Measurements from ENCODE around the gene LINGO4.

LINGO4 gene

DNA sequence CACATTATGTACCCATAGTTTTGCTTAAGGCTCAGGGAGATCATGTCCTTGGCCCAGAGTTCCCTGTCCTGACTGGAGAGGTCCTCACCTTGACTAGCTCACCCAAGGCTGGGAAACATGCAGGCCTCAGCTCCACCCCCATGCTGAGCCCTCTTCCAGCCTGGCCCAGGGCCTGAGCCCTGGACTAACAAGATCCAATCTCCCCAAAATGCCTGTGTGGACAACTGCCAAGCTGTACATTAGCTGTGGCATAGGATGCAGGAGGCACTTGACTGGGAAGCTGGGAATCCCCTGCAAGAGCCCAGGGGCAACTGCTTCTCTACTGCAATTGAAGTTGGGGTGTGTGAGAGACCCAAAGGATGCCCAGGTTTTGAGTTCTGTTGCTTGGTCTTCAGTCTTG, 2.1 kb downstream of the LINGO4 start:
- Histone ChIP-seq H2AFZ (ENCODE audit: low read depth) (no peak overlapping the region), H4K20me1 (ENCODE audit: insufficient read depth) (no peaks in the 10 kb centered on the region), H3K79me2 (ENCODE audit: insufficient read depth, low read depth) (no peaks in the 10 kb centered on the region), H3K27me3 (ENCODE audit: insufficient read depth, low read depth) (peaks cover 30% of the 10 kb centered on the region; the same call in 1 of the 2 replicates), H3K27ac (no peak overlapping the region), H3K4me2 (no peak overlapping the region), H3K36me3 (ENCODE audit: insufficient read depth) (no peaks in the 10 kb centered on the region), H3K9ac (no peak overlapping the region), H3K4me1 (ENCODE audit: low read depth, poor library complexity, severe bottlenecking) (no peaks in the 10 kb centered on the region), H3K4me3 (IDR thresholded peaks at IDR 0.05; ENCODE audit: insufficient read depth, low read depth, low read length) (no peak overlapping the region)
- TF ChIP-seq, protein P1, sequence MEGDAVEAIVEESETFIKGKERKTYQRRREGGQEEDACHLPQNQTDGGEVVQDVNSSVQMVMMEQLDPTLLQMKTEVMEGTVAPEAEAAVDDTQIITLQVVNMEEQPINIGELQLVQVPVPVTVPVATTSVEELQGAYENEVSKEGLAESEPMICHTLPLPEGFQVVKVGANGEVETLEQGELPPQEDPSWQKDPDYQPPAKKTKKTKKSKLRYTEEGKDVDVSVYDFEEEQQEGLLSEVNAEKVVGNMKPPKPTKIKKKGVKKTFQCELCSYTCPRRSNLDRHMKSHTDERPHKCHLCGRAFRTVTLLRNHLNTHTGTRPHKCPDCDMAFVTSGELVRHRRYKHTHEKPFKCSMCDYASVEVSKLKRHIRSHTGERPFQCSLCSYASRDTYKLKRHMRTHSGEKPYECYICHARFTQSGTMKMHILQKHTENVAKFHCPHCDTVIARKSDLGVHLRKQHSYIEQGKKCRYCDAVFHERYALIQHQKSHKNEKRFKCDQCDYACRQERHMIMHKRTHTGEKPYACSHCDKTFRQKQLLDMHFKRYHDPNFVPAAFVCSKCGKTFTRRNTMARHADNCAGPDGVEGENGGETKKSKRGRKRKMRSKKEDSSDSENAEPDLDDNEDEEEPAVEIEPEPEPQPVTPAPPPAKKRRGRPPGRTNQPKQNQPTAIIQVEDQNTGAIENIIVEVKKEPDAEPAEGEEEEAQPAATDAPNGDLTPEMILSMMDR (conservative IDR thresholded peaks at IDR 0.05; ENCODE audit: low read depth, low read length): no peak

DNA sequence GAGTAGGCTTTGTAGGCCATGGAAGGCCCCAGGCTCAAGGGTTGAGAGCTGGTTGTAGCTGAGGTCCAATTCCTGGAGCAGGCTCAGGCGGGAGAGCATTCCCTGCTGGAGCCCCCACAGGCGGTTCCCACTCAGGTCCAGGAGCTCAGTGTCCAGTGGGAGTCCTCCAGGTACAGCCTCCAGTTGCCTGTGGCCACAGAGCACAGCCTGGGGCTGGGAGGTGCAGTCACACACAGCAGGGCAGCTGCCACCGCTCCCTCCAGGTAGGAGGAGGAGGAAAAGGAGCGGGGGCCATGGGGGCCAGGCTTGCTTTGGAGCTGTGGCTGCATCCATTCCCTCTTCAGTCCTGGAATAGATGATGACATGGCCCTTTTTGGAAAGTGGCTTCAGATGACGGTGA, 2.8 kb downstream of the LINGO4 start:
- H3K79me2 ChIP-seq (ENCODE audit: insufficient read depth, low read depth): no peaks in the 10 kb centered on the region
- peaks cover 30% of the 10 kb centered on the region; the same call in 1 of the 2 replicates for H3K27me3 ChIP-seq (ENCODE audit: insufficient read depth, low read depth)
- H2AFZ ChIP-seq (ENCODE audit: low read depth): no peak overlapping the region
- no peak overlapping the region for H3K9ac ChIP-seq
- H3K4me1 ChIP-seq (ENCODE audit: low read depth, poor library complexity, severe bottlenecking): no peaks in the 10 kb centered on the region
- no peaks in the 10 kb centered on the region for H3K36me3 ChIP-seq (ENCODE audit: insufficient read depth)
- no peak overlapping the region for H3K4me3 ChIP-seq (IDR thresholded peaks at IDR 0.05; ENCODE audit: insufficient read depth, low read depth, low read length)
- H4K20me1 ChIP-seq (ENCODE audit: insufficient read depth): no peaks in the 10 kb centered on the region
- no peak overlapping the region for H3K4me2 ChIP-seq
- H3K27ac ChIP-seq: no peak overlapping the region
- TF ChIP-seq, protein P1 (conservative IDR thresholded peaks at IDR 0.05; ENCODE audit: low read depth, low read length): no peak

DNA sequence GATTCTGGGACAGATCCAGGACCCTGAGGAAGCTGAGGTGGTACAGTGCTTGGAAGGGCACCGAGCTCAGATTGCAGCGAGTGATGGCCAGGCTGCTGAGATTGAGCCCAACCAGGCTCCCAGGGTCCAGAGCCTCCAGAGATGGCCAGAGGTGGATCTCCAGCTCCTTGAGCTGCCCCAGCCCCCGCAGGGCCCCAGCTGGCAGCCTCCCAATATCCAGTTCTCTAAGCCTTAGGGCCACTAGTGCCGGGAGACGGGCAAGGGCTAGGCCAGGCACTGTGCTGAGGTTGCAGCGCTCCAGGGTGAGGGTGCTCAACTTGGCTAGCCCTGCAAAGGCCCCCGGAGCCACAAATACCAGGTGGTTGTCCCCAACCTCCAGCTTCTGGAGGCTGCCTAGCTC, 3.4 kb downstream of the LINGO4 start:
- peaks cover 30% of the 10 kb centered on the region; the same call in 1 of the 2 replicates for H3K27me3 ChIP-seq (ENCODE audit: insufficient read depth, low read depth)
- no peak overlapping the region for H2AFZ ChIP-seq (ENCODE audit: low read depth)
- H3K4me3 ChIP-seq (IDR thresholded peaks at IDR 0.05; ENCODE audit: insufficient read depth, low read depth, low read length): no peak overlapping the region
- TF ChIP-seq, protein P1 (conservative IDR thresholded peaks at IDR 0.05; ENCODE audit: low read depth, low read length): no peak
- H3K79me2 ChIP-seq (ENCODE audit: insufficient read depth, low read depth): no peaks in the 10 kb centered on the region
- no peak overlapping the region for H3K27ac ChIP-seq
- H3K4me2 ChIP-seq: no peak overlapping the region
- no peaks in the 10 kb centered on the region for H3K36me3 ChIP-seq (ENCODE audit: insufficient read depth)
- no peaks in the 10 kb centered on the region for H4K20me1 ChIP-seq (ENCODE audit: insufficient read depth)
- no peaks in the 10 kb centered on the region for H3K4me1 ChIP-seq (ENCODE audit: low read depth, poor library complexity, severe bottlenecking)
- no peak overlapping the region for H3K9ac ChIP-seq

DNA sequence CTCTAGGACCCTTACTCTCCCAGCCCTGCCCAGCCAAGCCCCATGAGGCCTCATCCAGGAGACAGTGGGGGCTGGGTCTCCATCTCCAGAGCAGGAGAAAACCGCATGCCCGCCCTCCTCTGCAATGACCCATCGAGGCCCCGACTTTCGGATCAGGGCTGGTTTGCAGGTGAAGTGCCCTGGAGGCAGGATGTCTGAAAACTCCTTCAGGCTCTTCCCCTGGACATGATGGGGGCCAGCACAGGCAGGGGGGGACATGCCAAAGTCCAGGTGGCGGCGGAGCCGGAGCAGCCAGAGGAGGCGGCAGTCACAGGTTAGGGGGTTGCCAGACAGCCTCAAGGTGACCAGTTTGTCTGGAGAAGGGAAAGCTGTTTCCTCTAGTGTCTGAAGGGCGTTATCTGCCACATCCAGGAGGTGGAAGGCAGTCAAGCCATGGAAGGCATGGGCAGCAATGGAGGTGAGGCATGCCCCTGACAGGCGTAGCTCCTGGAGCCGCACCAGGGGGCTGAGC, 3.9 kb downstream of the LINGO4 start:
- H3K27me3 ChIP-seq (ENCODE audit: insufficient read depth, low read depth): peaks cover 26% of the 10 kb centered on the region; the same call in 1 of the 2 replicates
- no peak overlapping the region for H3K4me2 ChIP-seq
- no peaks in the 10 kb centered on the region for H3K79me2 ChIP-seq (ENCODE audit: insufficient read depth, low read depth)
- no peak overlapping the region for H2AFZ ChIP-seq (ENCODE audit: low read depth)
- no peak overlapping the region for H3K27ac ChIP-seq
- no peak overlapping the region for H3K9ac ChIP-seq
- H4K20me1 ChIP-seq (ENCODE audit: insufficient read depth): no peaks in the 10 kb centered on the region
- TF ChIP-seq, protein P1 (conservative IDR thresholded peaks at IDR 0.05; ENCODE audit: low read depth, low read length): no peak
- H3K4me1 ChIP-seq (ENCODE audit: low read depth, poor library complexity, severe bottlenecking): no peaks in the 10 kb centered on the region
- no peaks in the 10 kb centered on the region for H3K36me3 ChIP-seq (ENCODE audit: insufficient read depth)
- H3K4me3 ChIP-seq (IDR thresholded peaks at IDR 0.05; ENCODE audit: insufficient read depth, low read depth, low read length): no peak overlapping the region

All from KMS-11 (cell line).